BLaER1 (cell line): Measurements from ENCODE around the gene MMP14.
"Not testable (repeated sequence)": the region's sequence is repeated elsewhere in the genome, so short reads cannot be mapped to it uniquely, and the experiment has no call there.

Experiments
- H3K27ac ChIP-seq: shearing (Covaris generic); formaldehyde crosslinking; 2 replicates; pipeline ENCODE4 v1.8.1; 2022
- H3K27me3 ChIP-seq: shearing (Covaris generic); formaldehyde crosslinking; 2 replicates; pipeline ENCODE4 v1.8.1; 2022
- H3K36me3 ChIP-seq: shearing (Covaris generic); formaldehyde crosslinking; 2 replicates; pipeline ENCODE4 v1.8.1; 2022
- H3K4me1 ChIP-seq: shearing (Covaris generic); formaldehyde crosslinking; 2 replicates; pipeline ENCODE4 v1.8.1; 2022
- H3K4me2 ChIP-seq: shearing (Covaris generic); formaldehyde crosslinking; 2 replicates; pipeline ENCODE4 v1.8.1; 2022
- H3K4me3 ChIP-seq: shearing (Covaris generic); formaldehyde crosslinking; 2 replicates; pipeline ENCODE4 v1.8.1; 2022
- H3K9ac ChIP-seq: shearing (Covaris generic); formaldehyde crosslinking; 2 replicates; pipeline ENCODE4 v1.8.1; 2022
- H3K9me3 ChIP-seq: shearing (Covaris generic); formaldehyde crosslinking; 2 replicates; pipeline ENCODE4 v1.8.1; 2022
- H4K20me1 ChIP-seq: shearing (Covaris generic); formaldehyde crosslinking; 2 replicates; pipeline ENCODE4 v1.8.1; 2022
- Cebpa-rat ChIP-seq: shearing (Covaris generic); IDR thresholded peaks from 2 replicates; pipeline ENCODE4 v1.8.1; 2022

The MMP14 gene

GRCh38 chr14:22846811-22847307 is 10.5 kb downstream of the MMP14 start:
- H3K4me1 ChIP-seq, result peaks cover 49% of the 10 kb centered on the region
- peak overlapping the region; percentile 28; the same call in 1 of the 2 replicates for H3K4me2 ChIP-seq
- no peak for TF ChIP-seq Cebpa-rat
- H3K9me3 ChIP-seq, result no peaks in the 10 kb centered on the region
- H3K36me3 ChIP-seq, result no peaks in the 10 kb centered on the region
- H4K20me1 ChIP-seq, result no peaks in the 10 kb centered on the region
- 0 out of 2 replicates have a peak overlapping the region, but pooled peaks have one; percentile 10 for H3K9ac ChIP-seq
- H3K27ac ChIP-seq, result 0 out of 2 replicates have a peak overlapping the region, but pooled peaks have one; percentile 13
- H3K27me3 ChIP-seq, result no peaks in the 10 kb centered on the region
- no peak overlapping the region for H3K4me3 ChIP-seq

- 0 out of 2 replicates have a peak overlapping the region, but pooled peaks have one; percentile 23 for H3K27ac ChIP-seq
- H3K9me3 ChIP-seq, result no peaks in the 10 kb centered on the region
- peaks cover 55% of the 10 kb centered on the region for H3K4me1 ChIP-seq
- H3K36me3 ChIP-seq, result no peaks in the 10 kb centered on the region
- TF ChIP-seq Cebpa-rat, result no peak
- H4K20me1 ChIP-seq, result no peaks in the 10 kb centered on the region
- H3K9ac ChIP-seq, result peak overlapping the region; percentile 43; the same call in 1 of the 2 replicates
- H3K4me3 ChIP-seq, result no peak overlapping the region
- H3K27me3 ChIP-seq, result no peaks in the 10 kb centered on the region
- H3K4me2 ChIP-seq, result peak overlapping the region; percentile 55
These were observed 11.4 kb downstream of the MMP14 start for GRCh38 chr14:22847661-22848341.

GRCh38 chr14:22848351-22849164 is 12.2 kb downstream of the MMP14 start:
- H3K4me1 ChIP-seq, result peaks cover 62% of the 10 kb centered on the region
- no peaks in the 10 kb centered on the region for H3K9me3 ChIP-seq
- no peaks in the 10 kb centered on the region for H4K20me1 ChIP-seq
- H3K9ac ChIP-seq, result peak overlapping the region; percentile 43; the same call in 1 of the 2 replicates
- TF ChIP-seq Cebpa-rat, result no peak
- no peak overlapping the region for H3K4me3 ChIP-seq
- H3K4me2 ChIP-seq, result peak overlapping the region; percentile 55
- no peaks in the 10 kb centered on the region for H3K36me3 ChIP-seq
- 0 out of 2 replicates have a peak overlapping the region, but pooled peaks have one; percentile 23 for H3K27ac ChIP-seq
- no peaks in the 10 kb centered on the region for H3K27me3 ChIP-seq

- H3K9me3 ChIP-seq, result no peaks in the 10 kb centered on the region
- H3K27me3 ChIP-seq, result no peaks in the 10 kb centered on the region
- peaks cover 60% of the 10 kb centered on the region for H3K4me1 ChIP-seq
- TF ChIP-seq Cebpa-rat, result no peak
- no peak overlapping the region for H3K4me3 ChIP-seq
- H3K27ac ChIP-seq, result 0 out of 2 replicates have a peak overlapping the region, but pooled peaks have one; percentile 23
- H4K20me1 ChIP-seq, result no peaks in the 10 kb centered on the region
- peak overlapping the region; percentile 55; the same call in 1 of the 2 replicates for H3K4me2 ChIP-seq
- H3K36me3 ChIP-seq, result no peaks in the 10 kb centered on the region
- no peak overlapping the region for H3K9ac ChIP-seq
These were observed 12.9 kb downstream of the MMP14 start for GRCh38 chr14:22849212-22849819.

GRCh38 chr14:22850944-22851764 is 14.8 kb downstream of the MMP14 start:
- Histone ChIP-seq H4K20me1 (no peaks in the 10 kb centered on the region), H3K27me3 (no peaks in the 10 kb centered on the region), H3K27ac (peak overlapping the region; percentile 51), H3K4me1 (peaks cover 50% of the 10 kb centered on the region), H3K9ac (no peak overlapping the region; the same call in 1 of the 2 replicates), H3K9me3 (no peaks in the 10 kb centered on the region), H3K4me3 (no peak overlapping the region), H3K4me2 (peak overlapping the region; percentile 34), H3K36me3 (no peaks in the 10 kb centered on the region)
- no peak for TF ChIP-seq Cebpa-rat

- Histone ChIP-seq H3K9ac (0 out of 2 replicates have a peak overlapping the region, but pooled peaks have one; percentile 75), H3K4me1 (peaks cover 41% of the 10 kb centered on the region)
- H3K27me3 ChIP-seq, H3K9me3 ChIP-seq, H3K4me2 ChIP-seq, H4K20me1 ChIP-seq, H3K4me3 ChIP-seq, H3K36me3 ChIP-seq, H3K27ac ChIP-seq: not testable (repeated sequence)
These were observed 15.8 kb downstream of the MMP14 start for GRCh38 chr14:22852178-22852577.

GRCh38 chr14:22852599-22852939 is 16.2 kb downstream of the MMP14 start:
- peak overlapping the region; percentile 75; the same call in 1 of the 2 replicates for H3K9ac ChIP-seq
- no peak for TF ChIP-seq Cebpa-rat
- no peaks in the 10 kb centered on the region for H3K36me3 ChIP-seq
- H3K27me3 ChIP-seq, result no peaks in the 10 kb centered on the region
- peak overlapping the region; percentile 91 for H3K4me2 ChIP-seq
- peaks cover 41% of the 10 kb centered on the region for H3K4me1 ChIP-seq
- H3K27ac ChIP-seq, result 0 out of 2 replicates have a peak overlapping the region, but pooled peaks have one; percentile 76
- H3K9me3 ChIP-seq, result no peaks in the 10 kb centered on the region
- H3K4me3 ChIP-seq, result no peak overlapping the region
- H4K20me1 ChIP-seq, result no peaks in the 10 kb centered on the region

GRCh38 chr14:22852940-22853767 is 16.8 kb downstream of the MMP14 start:
- Histone ChIP-seq H3K27me3 (no peaks in the 10 kb centered on the region), H3K9ac (peak overlapping the region; percentile 75), H3K4me2 (peak overlapping the region; percentile 91), H4K20me1 (no peaks in the 10 kb centered on the region), H3K4me3 (peak overlapping the region; percentile 59), H3K27ac (peak overlapping the region; percentile 76), H3K9me3 (no peaks in the 10 kb centered on the region), H3K36me3 (no peaks in the 10 kb centered on the region), H3K4me1 (peaks cover 36% of the 10 kb centered on the region)
- TF ChIP-seq Cebpa-rat, result no peak

GRCh38 chr14:22854296-22854695 is 17.9 kb downstream of the MMP14 start:
- not testable (repeated sequence) for H3K27me3 ChIP-seq, H3K36me3 ChIP-seq, H3K27ac ChIP-seq, H3K4me3 ChIP-seq, H3K9me3 ChIP-seq, H3K4me2 ChIP-seq, H4K20me1 ChIP-seq, H3K9ac ChIP-seq
- peaks cover 36% of the 10 kb centered on the region for H3K4me1 ChIP-seq
